ES-I3 (cell line): ENCODE data around the gene LCK.
"Not testable (repeated sequence)": the region's sequence is repeated elsewhere in the genome, so short reads cannot be mapped to it uniquely, and the experiment has no call there.

ENCODE experiments used
- H3K36me3 ChIP-seq: 2 replicates; pipeline ENCODE4 v1.6.1; 2013; ENCODE audit warnings: mild to moderate bottlenecking, low read length, control low read depth, moderate library complexity; ENCODE audit not compliant: insufficient read depth
- H3K4me1 ChIP-seq: 2 replicates; pipeline ENCODE4 v1.6.1; 2013; ENCODE audit warnings: mild to moderate bottlenecking, control low read depth, low read length; ENCODE audit not compliant: insufficient read depth
- H3K9ac ChIP-seq: 2 replicates; pipeline ENCODE4 v1.6.1; 2013; ENCODE audit warnings: low read depth, mild to moderate bottlenecking, low read length, moderate library complexity
- H3K9me3 ChIP-seq: 2 replicates; pipeline ENCODE4 v1.6.1; 2013; ENCODE audit warnings: mild to moderate bottlenecking, low read length, moderate library complexity; ENCODE audit not compliant: control insufficient read depth, insufficient read depth

LCK gene

DNA sequence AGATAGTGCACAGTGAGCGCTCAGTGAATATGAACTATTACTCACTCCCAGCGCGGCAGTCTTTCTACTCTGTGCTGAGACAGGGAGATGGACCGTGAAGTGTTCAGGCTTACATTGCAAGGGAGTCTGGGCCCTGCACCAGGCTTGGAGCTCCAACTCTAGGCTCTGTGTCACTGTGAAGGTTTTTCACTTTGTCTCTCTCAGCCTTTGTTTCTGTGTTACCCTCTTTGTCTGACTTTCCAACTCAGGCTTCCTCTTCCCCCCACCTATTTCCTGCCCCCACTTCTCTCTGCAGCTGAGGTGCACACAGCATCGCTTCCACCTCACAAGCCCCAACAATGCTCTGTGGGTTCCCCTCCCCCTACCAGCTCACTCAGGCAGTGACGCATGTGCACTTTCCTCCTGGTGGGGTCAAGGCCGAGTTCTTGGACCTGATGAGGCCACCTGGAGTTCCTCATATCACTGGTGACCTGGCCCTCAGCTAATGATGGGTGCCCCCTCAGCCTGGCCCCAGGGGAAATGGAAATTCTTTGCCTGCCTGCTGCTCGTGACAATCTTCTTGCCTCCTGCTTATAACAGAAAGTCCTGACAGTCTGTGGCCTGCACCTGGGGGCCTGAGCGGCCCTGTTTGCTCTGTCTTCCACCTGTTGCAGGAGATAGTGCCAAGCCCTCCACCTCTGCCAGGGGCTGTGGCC is 1.1 kb upstream of the LCK start:
- Histone ChIP-seq H3K36me3 (no peaks in the 10 kb centered on the region), H3K9ac (no peak overlapping the region), H3K4me1 (peaks cover 24% of the 10 kb centered on the region), H3K9me3 (no peaks in the 10 kb centered on the region)

DNA sequence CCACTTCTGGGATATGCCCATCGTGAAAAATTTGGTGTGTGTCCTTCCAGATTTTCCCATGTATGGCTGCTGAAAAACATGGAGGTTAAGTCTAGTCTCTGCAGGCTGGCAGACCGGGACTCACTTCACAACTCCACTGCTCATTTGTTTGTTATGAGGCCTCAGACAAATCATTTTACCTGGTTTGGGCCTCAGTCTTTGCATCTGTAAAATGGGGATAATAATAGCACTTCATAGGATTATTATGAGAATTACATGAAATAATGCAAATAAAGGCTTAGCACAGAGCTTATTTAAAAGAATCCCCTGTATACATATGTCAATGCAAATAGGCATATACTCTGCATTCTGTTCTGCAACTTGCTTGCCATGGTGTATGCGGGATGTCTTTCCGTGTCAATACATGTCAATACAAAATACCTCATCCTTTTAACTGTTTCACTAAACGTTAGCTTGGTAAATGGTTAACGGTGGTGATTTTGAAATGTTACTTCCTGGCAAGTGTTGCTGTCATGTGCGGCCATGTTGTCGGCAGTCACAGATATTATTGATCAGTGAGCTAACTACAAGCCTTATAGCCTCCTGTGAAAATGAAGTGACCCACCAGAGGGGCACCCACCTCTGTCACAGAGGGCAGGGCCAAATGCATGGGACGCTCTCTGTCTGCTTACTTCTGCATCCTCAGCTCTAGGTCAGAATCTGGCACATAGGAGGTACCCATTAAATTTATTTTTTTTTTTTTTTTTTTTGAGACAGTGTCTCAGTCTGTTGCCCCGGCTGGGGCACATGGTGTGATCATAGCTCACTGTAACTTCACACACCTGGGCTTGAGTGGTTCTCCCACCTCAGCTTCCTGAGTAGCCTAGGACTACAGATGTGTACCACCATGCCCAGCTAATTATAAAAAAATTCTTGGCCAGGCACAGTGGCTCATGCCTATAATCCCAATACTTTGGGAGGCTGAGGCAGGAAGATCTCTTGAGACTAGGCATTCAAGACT is 4.3 kb downstream of the LCK start:
- no peaks in the 10 kb centered on the region for H3K9me3 ChIP-seq
- H3K9ac ChIP-seq, result no peak overlapping the region
- H3K4me1 ChIP-seq, result peaks cover 11% of the 10 kb centered on the region
- no peaks in the 10 kb centered on the region for H3K36me3 ChIP-seq

DNA sequence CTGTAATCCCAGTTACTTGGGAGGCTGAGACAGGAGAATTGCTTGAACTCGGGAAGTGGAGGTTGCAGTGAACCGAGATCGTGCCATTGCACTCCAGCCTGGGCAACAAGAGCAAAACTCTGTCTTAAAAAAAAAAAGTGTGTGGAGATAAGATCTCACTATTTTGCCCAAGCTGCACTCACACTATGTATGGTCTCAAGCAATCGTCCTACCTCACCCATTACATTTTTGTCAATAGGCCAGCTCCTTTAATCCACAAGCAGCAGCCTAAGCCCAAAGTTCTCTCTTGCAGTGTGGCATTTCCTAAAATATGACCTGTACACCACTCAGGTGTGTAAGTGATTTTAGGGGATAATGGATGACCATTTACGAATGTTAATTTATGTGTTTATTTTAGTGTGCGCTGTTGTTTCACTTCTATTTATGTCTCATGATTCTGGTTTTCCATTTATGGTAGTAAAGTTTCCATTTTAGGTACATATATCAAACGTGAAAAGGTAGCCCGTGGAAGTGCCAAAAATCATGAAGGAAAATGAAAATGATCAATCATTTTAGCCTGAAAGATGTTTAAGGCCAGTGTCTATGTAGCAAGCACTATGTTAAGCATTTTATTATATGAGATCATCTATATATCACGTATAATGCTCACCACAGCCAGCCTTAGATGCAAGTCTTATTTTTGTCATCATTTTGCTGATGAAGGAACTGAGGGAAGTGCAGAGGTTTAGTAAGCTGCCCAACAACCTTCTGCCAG is 5.6 kb downstream of the LCK start:
- no peaks in the 10 kb centered on the region for H3K36me3 ChIP-seq
- no peaks in the 10 kb centered on the region for H3K4me1 ChIP-seq
- no peak overlapping the region for H3K9ac ChIP-seq
- H3K9me3 ChIP-seq, result no peaks in the 10 kb centered on the region

DNA sequence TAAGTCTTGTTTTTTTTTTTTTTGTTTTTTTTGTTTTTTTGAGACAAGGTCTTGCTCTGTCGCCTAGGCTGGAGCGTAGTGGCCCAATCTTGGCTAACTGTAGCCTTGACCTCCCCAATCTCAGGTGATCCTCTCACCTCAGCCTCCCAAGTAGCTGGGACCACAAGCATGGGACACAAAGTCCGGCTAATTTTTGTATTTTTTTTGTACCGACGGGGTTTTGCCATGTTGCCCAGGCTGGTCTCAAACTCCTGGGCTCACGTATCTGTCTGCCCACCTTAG is 6.1 kb downstream of the LCK start:
- Histone ChIP-seq H3K36me3 (no peaks in the 10 kb centered on the region), H3K9me3 (no peaks in the 10 kb centered on the region), H3K9ac (no peak overlapping the region), H3K4me1 (no peaks in the 10 kb centered on the region)

DNA sequence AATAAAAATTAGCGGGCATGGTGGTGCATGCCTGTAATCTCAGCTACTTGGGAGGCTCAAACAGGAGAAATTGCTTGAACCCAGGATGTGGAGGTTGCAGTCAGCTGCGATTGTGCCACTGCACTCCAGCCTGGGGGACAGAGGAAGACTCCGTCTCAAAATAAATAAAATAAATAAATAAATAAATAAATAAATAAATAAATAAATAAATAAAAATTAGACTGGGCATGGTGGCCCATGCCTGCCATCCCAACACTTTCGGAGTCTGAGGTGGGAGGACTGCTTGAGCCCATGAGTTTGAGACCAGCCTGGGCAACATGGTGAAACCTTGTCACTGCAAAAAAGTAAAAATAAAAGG is 12.2 kb downstream of the LCK start:
- H3K9me3 ChIP-seq, H3K4me1 ChIP-seq, H3K9ac ChIP-seq, H3K36me3 ChIP-seq: not testable (repeated sequence)

DNA sequence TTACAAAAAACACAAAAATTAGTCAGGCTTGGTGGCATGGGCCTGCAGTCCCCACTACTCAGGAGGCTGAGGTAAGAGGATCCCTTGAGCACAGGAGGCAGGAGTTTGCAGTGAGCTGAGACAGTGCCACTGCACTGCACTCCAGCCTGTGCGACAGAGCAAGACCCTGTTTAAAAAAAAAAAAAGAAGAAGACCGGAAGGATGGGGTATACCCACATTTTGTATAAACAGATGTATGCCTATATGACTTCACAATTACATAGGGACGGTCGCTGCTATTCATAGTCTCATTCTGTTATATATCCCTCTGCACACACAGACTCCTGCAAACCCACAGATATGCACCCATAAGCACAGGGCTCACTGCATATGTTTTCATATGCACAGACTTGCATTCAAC is 12.7 kb downstream of the LCK start:
- H3K9me3 ChIP-seq, result no peaks in the 10 kb centered on the region
- no peak overlapping the region for H3K9ac ChIP-seq
- peaks cover 8% of the 10 kb centered on the region; the same call in 1 of the 2 replicates for H3K4me1 ChIP-seq
- no peaks in the 10 kb centered on the region for H3K36me3 ChIP-seq

DNA sequence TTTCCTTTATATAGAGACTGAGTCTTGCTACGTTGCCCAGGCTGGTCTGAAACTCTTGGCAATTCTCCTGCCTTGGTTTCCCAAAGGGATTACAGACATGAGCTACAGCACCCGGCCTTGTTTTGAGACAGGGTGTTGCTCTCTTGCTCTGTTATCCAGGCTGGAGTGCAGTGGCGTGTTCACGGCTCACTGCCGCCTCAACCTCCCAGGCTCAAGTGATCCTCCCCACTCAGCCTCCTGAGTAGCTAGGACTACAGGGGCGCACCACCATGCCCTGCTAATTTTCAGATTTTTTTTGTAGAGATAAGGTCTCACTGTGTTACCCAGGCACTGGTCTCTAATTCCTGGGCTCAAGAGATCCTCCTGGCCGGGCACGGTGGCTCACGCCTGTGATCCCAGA is 14.8 kb downstream of the LCK start:
- H3K9me3 ChIP-seq, result no peaks in the 10 kb centered on the region
- peaks cover 8% of the 10 kb centered on the region; the same call in 1 of the 2 replicates for H3K4me1 ChIP-seq
- H3K9ac ChIP-seq, result no peak overlapping the region
- H3K36me3 ChIP-seq, result no peaks in the 10 kb centered on the region

DNA sequence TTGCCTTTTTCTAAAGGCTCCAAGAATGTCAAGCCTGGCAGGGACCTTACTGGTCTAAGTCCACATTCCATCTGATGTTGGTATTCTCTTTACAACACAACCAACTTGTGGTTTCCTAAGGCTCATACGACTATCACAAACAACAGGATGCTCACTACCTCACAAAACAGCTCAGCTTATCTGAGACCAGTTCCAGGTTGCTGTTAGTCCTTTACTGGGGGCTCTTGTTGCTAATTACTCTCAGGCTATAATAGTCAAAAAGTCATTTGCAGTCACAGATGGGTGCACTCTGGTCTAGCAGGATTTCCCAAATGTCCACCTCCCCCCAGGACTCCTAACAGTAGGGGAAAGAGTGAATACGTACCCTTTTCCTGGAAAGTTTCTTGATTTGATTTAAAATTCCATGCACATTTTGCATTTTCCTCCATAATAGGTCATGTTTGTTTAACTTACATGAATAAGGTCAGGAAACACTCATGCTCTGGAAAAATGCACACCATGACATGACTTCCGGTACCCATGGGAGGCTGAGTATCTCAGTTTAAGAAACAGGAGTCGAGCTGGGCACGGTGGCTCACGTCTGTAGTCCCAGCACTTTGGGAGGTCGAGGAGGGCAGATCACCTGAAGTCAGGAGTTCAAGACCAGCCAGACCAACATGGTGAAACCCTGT is 16.0 kb downstream of the LCK start:
- peaks cover 8% of the 10 kb centered on the region; the same call in 1 of the 2 replicates for H3K4me1 ChIP-seq
- no peak overlapping the region for H3K9ac ChIP-seq
- H3K36me3 ChIP-seq, result no peaks in the 10 kb centered on the region
- H3K9me3 ChIP-seq, result no peaks in the 10 kb centered on the region

DNA sequence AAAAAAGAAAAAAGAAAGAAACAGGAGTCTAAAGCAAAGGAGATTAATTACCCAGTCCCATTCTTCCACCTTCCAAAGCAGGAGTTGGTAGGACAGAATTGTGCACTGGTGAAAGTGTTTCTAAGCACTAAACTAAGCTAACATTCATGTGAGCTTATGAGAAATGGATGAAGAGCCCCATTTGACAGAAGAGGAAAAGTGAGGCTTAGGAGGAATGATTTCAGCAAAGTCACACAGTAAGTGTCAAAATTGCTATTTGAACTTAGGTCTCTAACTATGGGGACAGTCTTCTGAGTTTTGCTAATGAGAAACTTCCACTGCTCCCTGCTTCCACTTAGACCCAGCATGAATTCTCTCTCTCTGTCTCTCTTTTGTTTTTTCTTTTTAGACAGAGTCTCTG is 18.7 kb downstream of the LCK start:
- H3K9me3 ChIP-seq, result no peaks in the 10 kb centered on the region
- H3K36me3 ChIP-seq, result no peaks in the 10 kb centered on the region
- peaks cover 24% of the 10 kb centered on the region for H3K4me1 ChIP-seq
- H3K9ac ChIP-seq, result no peak overlapping the region

DNA sequence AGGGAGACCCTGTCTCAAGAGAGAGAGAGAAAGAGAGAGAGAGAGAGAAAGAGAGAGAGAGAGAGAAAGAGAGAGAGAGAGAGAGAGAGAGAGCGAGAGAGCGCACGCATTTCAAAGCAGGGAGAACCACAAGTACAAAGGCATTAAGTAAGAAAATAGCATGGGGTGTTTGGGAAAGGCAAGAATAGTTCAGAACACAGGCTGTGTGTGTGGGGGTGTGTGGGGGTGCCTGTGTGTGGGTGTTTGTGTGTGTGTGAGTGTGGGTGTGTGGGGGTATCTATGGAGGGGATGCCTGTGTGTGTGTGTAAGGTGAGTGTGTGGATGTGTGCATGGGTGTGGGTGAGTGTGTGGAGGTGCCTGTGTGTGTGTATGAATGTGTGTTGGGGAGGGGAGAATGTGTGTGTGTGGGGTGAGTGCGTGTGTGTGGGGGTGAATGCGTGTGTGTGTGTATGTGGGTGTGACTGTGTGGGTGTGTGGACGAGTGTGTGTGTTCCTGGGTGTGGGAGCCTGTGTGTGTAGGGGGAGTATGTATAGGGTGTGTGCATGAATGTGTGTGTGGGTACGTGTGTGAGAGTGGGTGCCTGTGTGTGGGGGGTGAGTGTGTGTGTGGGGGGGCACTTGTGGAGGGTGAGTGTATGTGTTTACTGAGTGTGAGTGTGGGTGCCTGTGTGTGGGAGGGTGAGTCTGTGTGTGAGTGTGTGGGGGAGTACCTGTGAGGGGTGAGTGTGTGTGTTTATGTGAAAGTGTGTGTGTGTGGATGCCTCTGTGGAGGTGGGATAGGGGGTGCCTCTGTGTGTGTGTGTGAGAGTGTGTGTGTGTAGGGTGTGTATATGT is 21.7 kb downstream of the LCK start:
- Histone ChIP-seq H3K4me1 (peaks cover 25% of the 10 kb centered on the region), H3K36me3 (no peaks in the 10 kb centered on the region), H3K9ac (no peak overlapping the region), H3K9me3 (no peaks in the 10 kb centered on the region)

DNA sequence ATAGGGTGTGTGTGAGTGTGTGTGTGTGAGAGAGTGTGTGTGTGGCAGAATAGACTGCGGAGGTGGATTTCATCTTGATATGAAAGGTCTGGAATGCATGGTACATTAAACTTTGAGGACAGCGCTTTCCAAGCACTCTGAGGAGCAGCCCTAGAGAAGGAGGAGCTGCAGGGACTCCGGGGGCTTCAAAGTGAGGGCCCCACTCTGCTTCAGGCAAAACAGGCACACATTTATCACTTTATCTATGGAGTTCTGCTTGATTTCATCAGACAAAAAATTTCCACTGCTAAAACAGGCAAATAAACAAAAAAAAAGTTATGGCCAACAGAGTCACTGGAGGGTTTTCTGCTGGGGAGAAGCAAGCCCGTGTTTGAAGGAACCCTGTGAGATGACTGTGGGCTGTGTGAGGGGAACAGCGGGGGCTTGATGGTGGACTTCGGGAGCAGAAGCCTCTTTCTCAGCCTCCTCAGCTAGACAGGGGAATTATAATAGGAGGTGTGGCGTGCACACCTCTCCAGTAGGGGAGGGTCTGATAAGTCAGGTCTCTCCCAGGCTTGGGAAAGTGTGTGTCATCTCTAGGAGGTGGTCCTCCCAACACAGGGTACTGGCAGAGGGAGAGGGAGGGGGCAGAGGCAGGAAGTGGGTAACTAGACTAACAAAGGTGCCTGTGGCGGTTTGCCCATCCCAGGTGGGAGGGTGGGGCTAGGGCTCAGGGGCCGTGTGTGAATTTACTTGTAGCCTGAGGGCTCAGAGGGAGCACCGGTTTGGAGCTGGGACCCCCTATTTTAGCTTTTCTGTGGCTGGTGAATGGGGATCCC is 22.5 kb downstream of the LCK start:
- Histone ChIP-seq H3K36me3 (no peaks in the 10 kb centered on the region), H3K9ac (peak overlapping the region; percentile 56), H3K9me3 (no peaks in the 10 kb centered on the region), H3K4me1 (peaks cover 25% of the 10 kb centered on the region)

DNA sequence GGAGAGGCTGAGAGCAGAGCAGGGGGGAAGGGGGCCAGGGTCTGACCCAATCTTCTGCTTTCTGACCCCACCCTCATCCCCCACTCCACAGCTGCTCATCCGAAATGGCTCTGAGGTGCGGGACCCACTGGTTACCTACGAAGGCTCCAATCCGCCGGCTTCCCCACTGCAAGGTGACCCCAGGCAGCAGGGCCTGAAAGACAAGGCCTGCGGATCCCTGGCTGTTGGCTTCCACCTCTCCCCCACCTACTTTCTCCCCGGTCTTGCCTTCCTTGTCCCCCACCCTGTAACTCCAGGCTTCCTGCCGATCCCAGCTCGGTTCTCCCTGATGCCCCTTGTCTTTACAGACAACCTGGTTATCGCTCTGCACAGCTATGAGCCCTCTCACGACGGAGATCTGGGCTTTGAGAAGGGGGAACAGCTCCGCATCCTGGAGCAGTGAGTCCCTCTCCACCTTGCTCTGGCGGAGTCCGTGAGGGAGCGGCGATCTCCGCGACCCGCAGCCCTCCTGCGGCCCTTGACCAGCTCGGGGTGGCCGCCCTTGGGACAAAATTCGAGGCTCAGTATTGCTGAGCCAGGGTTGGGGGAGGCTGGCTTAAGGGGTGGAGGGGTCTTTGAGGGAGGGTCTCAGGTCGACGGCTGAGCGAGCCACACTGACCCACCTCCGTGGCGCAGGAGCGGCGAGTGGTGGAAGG is 23.7 kb downstream of the LCK start:
- no peaks in the 10 kb centered on the region for H3K36me3 ChIP-seq
- H3K4me1 ChIP-seq, result peaks cover 25% of the 10 kb centered on the region
- peak overlapping the region; percentile 56 for H3K9ac ChIP-seq
- H3K9me3 ChIP-seq, result no peaks in the 10 kb centered on the region
